Activated naive CD4-positive, alpha-beta T cell (primary cell): Measurements from ENCODE around the gene FGD5.

Experiments used
- DNase-seq, 4 experiments: peaks; one replicate each; lab custom pipeline; 2025; lab: John Stamatoyannopoulos, UW

The FGD5 gene

GRCh38 chr3:14852717-14853116 is 34.0 kb downstream of the FGD5 start:
- no peak for DNase-seq

- no peak for DNase-seq
Measured at GRCh38 chr3:14853271-14853951, 34.6 kb downstream of the FGD5 start.

DNA sequence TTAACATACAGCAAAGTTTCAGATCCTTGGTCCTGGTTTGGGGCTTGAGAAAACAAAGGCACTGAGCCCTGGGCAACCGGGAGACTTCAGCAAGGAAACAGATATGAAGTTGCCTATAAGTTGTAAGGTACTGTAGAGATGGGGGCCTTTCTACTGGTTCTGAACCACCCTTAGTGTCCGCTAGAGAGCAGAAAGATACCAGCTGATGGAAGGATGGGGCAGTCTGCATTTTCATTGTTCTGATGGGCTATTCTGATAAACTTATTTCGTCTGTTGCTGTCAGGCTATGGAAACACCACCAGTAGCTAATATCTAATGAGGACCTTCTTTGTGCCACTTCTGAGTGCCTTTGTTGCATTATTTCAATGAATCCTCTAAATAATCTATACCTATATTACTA is 38.7 kb downstream of the FGD5 start:
- DNase-seq: no peak

- DNase-seq: no peak
Measured at GRCh38 chr3:14858105-14858504, 39.3 kb downstream of the FGD5 start.

- DNase-seq: no peak
Measured at GRCh38 chr3:14859880-14860279, 41.1 kb downstream of the FGD5 start.

DNA sequence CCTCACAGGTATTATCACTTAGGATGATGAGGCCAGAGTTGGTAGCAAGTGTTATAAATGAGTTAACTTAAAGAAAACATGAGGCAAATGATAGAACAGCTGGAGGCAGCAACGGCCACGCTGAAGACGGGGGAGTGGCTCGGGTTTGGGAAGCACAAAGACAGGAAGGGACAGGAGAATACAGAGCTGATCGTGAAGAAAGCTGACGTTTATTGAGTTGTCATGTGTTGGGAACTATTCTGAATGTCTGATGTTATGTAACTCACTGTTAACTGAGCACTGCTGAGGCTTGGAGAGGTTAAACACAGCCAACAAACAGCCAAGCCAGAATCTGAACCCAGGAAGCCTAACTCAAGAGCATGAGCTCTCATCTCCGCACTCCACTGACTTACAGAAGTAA is 42.3 kb downstream of the FGD5 start:
- DNase-seq: no peak

- DNase-seq: no peak
Measured at GRCh38 chr3:14861446-14862302, 42.9 kb downstream of the FGD5 start.

DNA sequence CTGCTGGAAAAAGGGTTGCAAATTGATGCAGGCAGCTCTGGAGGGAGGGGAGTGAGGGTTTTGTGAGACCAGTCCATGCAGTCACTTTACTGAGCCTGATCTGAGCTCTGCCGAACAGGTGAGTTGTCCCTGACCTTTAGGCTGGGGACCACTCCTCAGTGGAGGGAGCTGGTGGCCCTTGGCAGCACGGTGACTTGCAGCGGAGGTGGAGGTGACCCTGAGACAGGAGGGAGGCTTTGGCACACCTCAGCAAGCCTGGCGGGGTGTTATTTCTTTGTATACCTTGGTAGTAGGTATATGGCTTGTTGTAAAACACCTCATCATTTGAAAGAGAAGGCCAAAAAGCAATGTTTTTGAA is 43.5 kb downstream of the FGD5 start:
- no peak for DNase-seq

DNA sequence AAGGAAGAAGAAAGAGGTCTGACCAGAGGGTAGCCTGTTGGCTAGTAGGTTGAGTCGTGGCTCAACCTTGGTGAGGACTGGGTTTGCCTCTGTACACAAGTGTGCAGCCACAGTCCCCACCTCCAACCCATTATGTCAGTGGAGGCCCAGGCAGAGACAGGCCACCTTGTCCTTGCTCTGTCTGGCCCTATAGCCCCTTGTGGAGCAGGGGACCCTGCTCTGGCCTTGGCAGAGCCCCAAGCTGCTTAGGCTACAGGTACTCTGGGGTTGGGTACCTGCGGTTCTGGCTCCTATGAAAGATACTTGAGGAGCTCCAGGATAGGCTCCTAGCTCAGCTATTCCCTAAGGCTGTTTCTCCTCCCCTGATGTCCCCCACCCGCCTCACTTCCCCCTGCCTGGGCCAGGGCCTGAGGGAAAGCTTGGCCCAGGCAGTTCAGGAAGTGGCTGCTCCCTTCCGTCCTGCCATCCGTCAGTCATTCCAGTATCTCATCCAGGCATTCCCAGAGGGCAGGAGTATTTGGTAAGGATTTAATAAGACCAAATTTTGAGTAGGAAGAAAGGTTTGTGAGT is 44.0 kb downstream of the FGD5 start:
- DNase-seq: no peak

- no peak for DNase-seq
Measured at GRCh38 chr3:14863333-14864100, 44.8 kb downstream of the FGD5 start.

GRCh38 chr3:14864131-14864530 is 45.4 kb downstream of the FGD5 start:
- no peak for DNase-seq

GRCh38 chr3:14866627-14867026 is 47.9 kb downstream of the FGD5 start:
- no peak for DNase-seq

DNA sequence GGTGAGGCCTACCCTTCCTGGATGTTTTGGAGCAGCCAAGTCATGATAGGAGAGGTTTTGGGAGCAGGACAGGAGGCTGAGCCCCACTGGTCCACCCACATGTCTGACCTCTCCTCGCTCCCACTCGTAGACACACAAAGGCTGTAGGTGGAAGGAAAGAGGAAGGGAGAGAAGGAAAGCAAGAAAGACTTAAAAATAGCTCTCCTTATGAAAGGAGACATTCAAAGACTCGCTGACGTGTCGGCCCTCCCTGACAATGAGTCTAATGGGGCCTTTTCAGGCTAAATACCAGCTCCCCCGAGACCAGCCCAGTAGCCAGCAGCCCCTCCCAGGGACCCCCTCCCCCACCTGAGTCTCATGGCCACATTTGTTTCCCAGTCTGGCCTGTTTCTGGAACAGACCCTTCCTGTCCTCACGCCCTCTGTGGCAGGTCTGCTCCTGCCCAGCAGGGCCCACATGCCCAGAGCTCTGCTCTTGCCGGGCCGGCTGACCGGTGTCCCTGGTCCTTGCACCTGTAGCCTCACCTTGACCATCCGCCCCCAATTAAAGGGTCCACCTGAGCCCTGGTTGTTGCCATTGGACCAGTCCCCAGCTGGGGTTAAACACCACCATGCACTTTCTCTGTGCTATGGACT is 49.3 kb downstream of the FGD5 start:
- DNase-seq: no peak

DNA sequence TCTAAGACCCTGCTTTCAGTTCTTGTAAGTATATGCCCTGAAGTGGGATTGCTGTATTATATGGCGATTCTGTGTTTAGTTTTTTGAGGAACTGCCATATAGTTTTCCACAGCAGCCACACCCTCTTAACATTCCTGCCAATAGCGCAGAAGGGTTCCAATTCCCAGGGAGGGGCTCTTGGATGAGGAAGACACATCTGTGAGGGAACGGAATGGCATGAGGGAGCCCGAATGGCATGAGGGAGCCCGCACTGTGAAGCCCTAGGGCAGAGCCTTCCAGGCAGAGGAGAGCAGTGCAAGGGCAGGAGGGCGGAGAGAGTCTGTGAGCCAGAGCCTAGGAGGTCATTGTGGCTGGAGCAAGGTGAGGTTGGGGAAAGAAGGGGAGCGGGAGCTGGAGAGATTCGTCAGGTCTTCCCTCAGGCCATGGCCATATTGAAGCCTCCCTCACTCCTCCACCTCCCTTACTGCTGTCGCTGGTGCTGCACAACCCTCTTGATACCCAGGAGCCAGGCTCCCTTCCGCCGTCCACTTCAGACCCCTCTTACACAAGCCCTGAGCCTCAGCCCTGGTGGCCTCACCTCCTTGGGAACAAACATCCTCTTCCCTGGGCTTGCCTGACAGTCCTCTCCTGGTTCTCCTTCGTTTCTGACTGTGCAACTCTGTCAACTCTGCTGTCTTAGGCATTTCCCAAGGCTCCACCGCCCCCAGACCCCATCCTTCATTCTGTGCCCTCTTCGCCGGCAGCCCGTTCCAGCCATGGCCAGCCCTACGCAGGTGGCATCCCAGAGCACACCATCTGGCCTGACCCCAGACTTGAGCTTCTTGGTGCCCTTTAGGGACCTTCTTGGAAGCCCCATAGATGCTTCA is 51.4 kb downstream of the FGD5 start:
- no peak for DNase-seq

DNA sequence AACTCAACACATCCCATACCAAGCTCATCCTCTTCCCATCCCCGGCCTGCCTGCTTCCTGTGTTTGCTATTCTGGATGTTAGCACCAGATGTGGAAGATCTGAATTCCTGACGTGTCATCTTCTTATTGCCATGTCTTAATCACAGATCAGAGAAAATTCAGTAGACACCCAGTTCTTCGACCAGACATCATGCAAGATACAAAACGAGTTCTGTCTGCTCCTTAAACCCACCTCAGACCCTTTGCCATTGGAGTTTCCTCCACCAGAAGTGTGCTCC is 52.0 kb downstream of the FGD5 start:
- DNase-seq: no peak

GRCh38 chr3:14871456-14872200 is 52.9 kb downstream of the FGD5 start:
- no peak for DNase-seq

- DNase-seq: no peak
Measured at GRCh38 chr3:14872706-14873105, 53.9 kb downstream of the FGD5 start.

DNA sequence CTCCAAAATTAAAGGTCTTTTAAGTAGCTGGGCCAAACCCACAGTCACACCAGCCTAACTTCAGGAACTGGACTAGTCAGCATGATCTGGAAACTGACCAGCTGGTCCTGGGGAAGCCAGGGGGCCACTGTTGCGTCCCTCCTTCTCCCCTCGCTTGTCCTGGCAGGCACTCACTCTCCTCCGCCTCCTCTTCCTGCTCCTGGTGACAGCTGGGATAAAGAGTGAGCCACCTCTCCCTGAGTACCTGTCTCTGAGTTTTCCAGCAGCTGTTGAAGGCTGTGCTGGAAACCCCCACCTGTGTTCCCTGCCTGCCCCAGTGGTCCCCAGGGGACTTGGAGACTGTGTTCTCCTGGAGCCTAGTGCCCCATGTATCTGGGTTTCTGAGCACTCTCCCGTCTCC is 56.0 kb downstream of the FGD5 start:
- no peak for DNase-seq

- no peak for DNase-seq
Measured at GRCh38 chr3:14875411-14876175, 56.8 kb downstream of the FGD5 start.

GRCh38 chr3:14876921-14877333 is 58.2 kb downstream of the FGD5 start:
- DNase-seq: no peak
